Fibroblast of skin of abdomen (primary cell): ENCODE data around the gene KLHL28.
"Not testable (repeated sequence)": the region's sequence is repeated elsewhere in the genome, so short reads cannot be mapped to it uniquely, and the experiment has no call there.

Experiments used
- DNase-seq: peaks from one replicate; pipeline ENCODE4 v3.0.0-alpha.2; 2013

The KLHL28 gene

GRCh38 chr14:44896275-44897040 is 65.3 kb downstream of the KLHL28 start:
- no peak for DNase-seq

- DNase-seq = peak; percentile 91
Measured at GRCh38 chr14:44895716-44896115, 66.0 kb downstream of the KLHL28 start.

DNA sequence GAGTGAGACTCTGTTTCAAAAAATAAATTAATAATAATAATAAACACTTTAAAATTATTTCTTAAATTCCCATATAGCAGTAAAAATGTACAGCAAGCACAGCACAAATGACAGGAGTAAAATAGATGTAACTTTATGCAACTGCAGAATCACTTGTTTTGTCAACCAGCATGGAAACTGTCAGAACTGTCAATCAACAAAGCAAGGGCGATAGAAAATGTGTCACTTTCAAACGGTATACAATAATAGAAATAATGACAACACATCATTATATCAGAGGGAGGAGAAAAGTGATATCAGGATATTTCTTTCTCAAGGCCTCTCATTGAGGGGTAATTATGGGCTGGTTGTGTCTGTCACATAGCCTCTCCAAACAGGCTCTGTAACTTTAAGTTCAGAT is 68.2 kb downstream of the KLHL28 start:
- no peak for DNase-seq

DNA sequence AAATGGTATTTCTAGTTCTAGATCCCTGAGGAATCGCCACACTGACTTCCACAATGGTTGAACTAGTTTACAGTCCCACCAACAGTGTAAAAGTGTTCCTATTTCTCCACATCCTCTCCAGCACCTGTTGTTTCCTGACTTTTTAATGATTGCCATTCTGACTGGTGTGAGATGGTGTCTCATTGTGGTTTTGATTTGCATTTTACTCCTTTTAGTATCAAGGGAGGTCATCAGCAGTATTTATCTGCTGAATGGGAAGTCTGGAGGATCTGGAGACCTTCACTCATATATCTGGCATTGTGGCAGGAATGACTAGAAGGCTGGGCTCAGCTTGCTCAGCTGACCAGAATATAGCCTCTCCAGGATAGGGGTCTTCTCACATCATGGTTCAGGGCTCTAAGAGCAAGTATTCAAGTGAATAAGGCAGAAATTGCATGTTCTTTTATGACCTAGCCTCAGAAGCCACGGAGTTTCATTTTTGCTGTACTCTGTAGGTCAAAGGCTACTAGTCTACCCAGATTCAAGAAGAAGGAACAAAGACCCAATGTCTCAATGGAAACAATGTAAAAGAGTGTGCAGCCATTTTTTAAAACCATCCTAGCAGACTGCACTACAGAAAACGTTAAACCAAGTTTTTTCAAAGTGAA is 69.9 kb downstream of the KLHL28 start:
- DNase-seq = not testable (repeated sequence)

- DNase-seq = no peak
Measured at GRCh38 chr14:44889595-44890471, 71.9 kb downstream of the KLHL28 start.

GRCh38 chr14:44887596-44887955 is 74.2 kb downstream of the KLHL28 start:
- DNase-seq = no peak

DNA sequence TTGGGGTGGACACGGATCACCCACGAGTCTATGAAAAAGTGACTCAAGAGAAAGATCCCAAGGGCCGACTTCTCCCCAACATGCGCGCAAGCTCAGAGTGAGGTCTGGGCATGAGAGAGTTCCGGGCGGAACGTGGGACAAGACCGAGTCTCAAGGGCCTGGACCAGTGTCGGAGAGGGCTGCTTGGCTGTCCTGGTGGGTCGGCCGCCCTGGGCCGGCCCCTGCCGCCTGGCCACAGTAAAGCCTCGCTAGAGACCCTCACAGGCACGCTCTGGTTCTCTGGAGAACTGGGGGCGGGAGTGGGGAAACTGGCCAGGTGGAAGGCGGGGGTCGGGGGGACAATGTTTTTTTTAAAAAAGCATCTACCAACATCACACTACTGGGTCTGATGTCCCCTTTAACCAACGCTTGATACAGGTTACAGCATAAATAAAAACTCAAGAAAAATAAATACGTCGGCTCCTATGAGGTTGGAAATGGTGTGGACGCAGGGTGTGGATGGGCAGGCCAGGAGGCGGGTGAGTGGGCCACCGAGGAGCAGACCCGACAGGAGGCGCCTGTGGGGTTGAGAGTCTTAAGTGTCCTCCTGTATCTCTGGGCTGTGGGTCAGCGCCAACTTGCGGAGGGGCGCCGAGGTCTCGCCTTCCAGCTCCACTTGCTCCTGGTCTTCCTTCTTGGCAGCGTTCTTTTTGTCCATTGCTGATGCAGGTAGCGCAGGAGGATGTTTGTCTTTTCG is 74.7 kb downstream of the KLHL28 start:
- no peak for DNase-seq

DNA sequence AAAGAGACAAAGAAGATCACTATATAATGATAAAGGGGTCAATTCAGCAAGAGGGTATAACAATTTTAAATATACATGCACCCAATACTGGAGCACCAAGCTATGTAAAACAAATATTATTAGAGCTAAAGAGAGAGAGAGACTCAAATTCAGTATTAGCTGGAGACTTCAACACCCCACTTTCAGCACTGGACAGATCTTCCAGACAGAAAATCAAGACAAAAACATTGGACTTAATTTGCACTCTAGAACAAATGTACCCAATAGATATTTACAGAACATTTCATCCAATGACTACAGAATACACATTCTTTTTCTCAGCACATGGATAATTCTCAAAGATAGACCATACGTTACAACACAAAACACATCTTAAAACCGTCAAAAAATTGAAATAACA is 81.0 kb downstream of the KLHL28 start:
- no peak for DNase-seq
